DOHH2 (cell line): ENCODE results near the gene UNC80.

ENCODE experiments used
- H3F3A ChIP-seq: fragments of 200-600 bp; sonication (generic), shearing (Covaris generic); 2 replicates; pipeline ENCODE4 v1.6.0; 2016; ENCODE audit warnings: antibody characterized with exemption, mild to moderate bottlenecking; ENCODE audit not compliant: control insufficient read depth, insufficient read depth
- H3K27ac ChIP-seq: fragments of 200-600 bp; sonication (generic); 2 replicates; pipeline ENCODE4 v1.5.1; 2014; ENCODE audit warnings: low read depth, mild to moderate bottlenecking, low read length, moderate library complexity
- H3K27me3 ChIP-seq: fragments of 200-600 bp; sonication (generic); 2 replicates; pipeline ENCODE4 v1.6.1; 2014; ENCODE audit warnings: mild to moderate bottlenecking, low read length, mixed read lengths; ENCODE audit not compliant: control insufficient read depth
- H3K36me3 ChIP-seq: fragments of 200-600 bp; sonication (generic); 2 replicates; pipeline ENCODE4 v1.6.1; 2014; ENCODE audit warnings: mild to moderate bottlenecking, low read length, moderate library complexity, mixed read lengths; ENCODE audit not compliant: control insufficient read depth
- H3K4me1 ChIP-seq: fragments of 200-600 bp; sonication (generic); 2 replicates; pipeline ENCODE4 v1.6.1; 2014; ENCODE audit warnings: mild to moderate bottlenecking, low read length, mixed read lengths; ENCODE audit not compliant: control insufficient read depth
- H3K4me2 ChIP-seq: fragments of 200-600 bp; sonication (generic); 2 replicates; pipeline ENCODE4 v1.6.0; 2014; ENCODE audit warnings: mild to moderate bottlenecking, low read length, moderate library complexity
- H3K4me3 ChIP-seq: fragments of 200-600 bp; sonication (generic); 2 replicates; pipeline ENCODE4 v1.5.1; 2014; ENCODE audit warnings: mild to moderate bottlenecking, low read length, mixed read lengths
- H3K79me2 ChIP-seq: fragments of 200-600 bp; sonication (generic); 2 replicates; pipeline ENCODE4 v1.6.1; 2014; ENCODE audit warnings: mild to moderate bottlenecking, low read length, mixed read lengths; ENCODE audit not compliant: control insufficient read depth
- H3K9me2 ChIP-seq: fragments of 200-600 bp; sonication (generic); replicated peaks from 2 replicates; pipeline ENCODE4 v1.6.1; 2014; ENCODE audit warnings: mild to moderate bottlenecking, low read length, mixed read lengths; ENCODE audit not compliant: control insufficient read depth
- H3K9me3 ChIP-seq: fragments of 200-600 bp; sonication (generic); 2 replicates; pipeline ENCODE4 v1.6.1; 2014; ENCODE audit warnings: antibody characterized with exemption, low read length, mixed read lengths; ENCODE audit not compliant: control insufficient read depth, insufficient read depth
- H4K20me1 ChIP-seq: fragments of 200-600 bp; sonication (generic); 2 replicates; pipeline ENCODE4 v1.6.0; 2014; ENCODE audit warnings: low read depth, mild to moderate bottlenecking, antibody characterized with exemption, low read length, moderate library complexity; ENCODE audit not compliant: control insufficient read depth, insufficient read depth
- EZH2phosphoT487 ChIP-seq: fragments of 200-600 bp; sonication (generic); IDR thresholded peaks from 2 replicates; pipeline ENCODE4 v1.6.1; 2017; ENCODE audit warnings: borderline replicate concordance, mild to moderate bottlenecking, antibody characterized with exemption, low read length, moderate library complexity, mixed read lengths
- TF ChIP-seq, protein P1 (sequence below): fragments of 200-600 bp; sonication (generic); IDR thresholded peaks from one replicate; pipeline ENCODE4 v1.5.1; 2014; ENCODE audit warnings: antibody characterized with exemption, mild to moderate bottlenecking, low read depth, low read length; ENCODE audit not compliant: poor library complexity, severe bottlenecking

Gene UNC80

DNA sequence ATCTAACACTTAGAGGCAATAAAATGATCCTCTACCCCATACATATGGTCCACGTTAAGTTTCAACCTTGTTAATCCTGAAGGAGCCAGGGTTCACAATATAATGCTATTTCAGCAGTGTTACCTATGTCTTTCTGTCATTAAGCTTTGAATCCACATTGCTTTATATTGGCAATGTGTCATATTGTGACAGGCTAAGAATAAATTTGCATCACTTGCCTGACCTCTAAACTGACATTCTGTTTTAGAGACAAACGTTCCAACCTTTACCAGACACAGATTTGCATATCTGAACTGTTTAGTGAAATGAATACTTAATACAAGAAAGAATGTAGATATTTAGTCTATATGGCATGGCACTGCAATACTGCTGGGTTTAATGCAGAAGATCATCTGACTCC lies 98.4 kb downstream of the UNC80 start:
- Histone ChIP-seq H3K79me2 (no peaks in the 10 kb centered on the region), H3K4me1 (no peaks in the 10 kb centered on the region), H3K9me2 (no peaks in the 10 kb centered on the region), H3K36me3 (no peaks in the 10 kb centered on the region), H4K20me1 (no peaks in the 10 kb centered on the region), H3K4me2 (no peak overlapping the region), H3K27me3 (no peaks in the 10 kb centered on the region), H3K27ac (no peak overlapping the region), H3F3A (no peaks in the 10 kb centered on the region), H3K4me3 (no peak overlapping the region), H3K9me3 (no peaks in the 10 kb centered on the region)
- TF ChIP-seq, protein P1, sequence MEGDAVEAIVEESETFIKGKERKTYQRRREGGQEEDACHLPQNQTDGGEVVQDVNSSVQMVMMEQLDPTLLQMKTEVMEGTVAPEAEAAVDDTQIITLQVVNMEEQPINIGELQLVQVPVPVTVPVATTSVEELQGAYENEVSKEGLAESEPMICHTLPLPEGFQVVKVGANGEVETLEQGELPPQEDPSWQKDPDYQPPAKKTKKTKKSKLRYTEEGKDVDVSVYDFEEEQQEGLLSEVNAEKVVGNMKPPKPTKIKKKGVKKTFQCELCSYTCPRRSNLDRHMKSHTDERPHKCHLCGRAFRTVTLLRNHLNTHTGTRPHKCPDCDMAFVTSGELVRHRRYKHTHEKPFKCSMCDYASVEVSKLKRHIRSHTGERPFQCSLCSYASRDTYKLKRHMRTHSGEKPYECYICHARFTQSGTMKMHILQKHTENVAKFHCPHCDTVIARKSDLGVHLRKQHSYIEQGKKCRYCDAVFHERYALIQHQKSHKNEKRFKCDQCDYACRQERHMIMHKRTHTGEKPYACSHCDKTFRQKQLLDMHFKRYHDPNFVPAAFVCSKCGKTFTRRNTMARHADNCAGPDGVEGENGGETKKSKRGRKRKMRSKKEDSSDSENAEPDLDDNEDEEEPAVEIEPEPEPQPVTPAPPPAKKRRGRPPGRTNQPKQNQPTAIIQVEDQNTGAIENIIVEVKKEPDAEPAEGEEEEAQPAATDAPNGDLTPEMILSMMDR, result no peak
- TF ChIP-seq EZH2phosphoT487, result no peak

DNA sequence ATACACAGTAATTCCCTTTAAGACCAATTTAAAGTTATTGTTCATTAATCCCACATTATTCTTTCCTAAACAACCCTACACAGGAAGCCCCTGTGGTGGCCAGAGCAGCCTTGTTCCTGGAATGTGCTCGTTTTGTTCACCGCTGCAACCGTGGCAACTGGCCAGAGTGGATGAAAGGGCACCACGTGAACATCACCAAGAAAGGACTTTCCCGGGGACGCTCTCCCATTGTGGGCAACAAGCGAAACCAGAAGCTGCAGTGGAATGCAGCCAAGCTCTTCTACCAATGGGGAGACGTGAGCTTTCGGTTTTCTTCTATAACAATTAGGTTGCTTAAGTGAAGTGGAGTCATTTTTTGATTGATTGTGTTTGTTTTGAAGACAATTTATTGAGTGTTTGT lies 101.0 kb downstream of the UNC80 start:
- Histone ChIP-seq H3K79me2 (no peaks in the 10 kb centered on the region), H3K4me2 (no peak overlapping the region), H3K27me3 (no peaks in the 10 kb centered on the region), H3K27ac (no peak overlapping the region), H3K9me2 (no peaks in the 10 kb centered on the region), H3K4me3 (no peak overlapping the region), H3F3A (no peaks in the 10 kb centered on the region), H4K20me1 (no peaks in the 10 kb centered on the region), H3K36me3 (no peaks in the 10 kb centered on the region), H3K9me3 (no peaks in the 10 kb centered on the region), H3K4me1 (no peaks in the 10 kb centered on the region)
- TF ChIP-seq EZH2phosphoT487, result no peak

DNA sequence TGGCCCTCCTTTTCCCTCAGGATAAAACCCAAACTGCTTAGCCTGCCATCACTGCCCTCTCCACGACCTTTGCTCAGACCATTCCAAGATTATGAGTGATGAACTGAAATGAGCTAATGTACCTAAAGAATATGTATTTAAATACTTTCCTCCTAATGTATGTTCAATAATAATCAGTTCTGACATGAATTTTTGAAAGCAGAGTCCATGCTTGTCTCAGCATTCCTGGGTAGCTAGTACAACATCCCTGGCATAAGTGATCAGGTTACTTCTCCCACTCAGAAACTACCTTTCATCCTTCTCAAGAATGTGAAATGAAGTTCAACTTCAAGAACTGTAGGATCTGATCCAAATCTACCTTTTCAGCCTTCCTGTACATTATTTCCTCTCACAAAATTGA lies 103.6 kb downstream of the UNC80 start:
- H3K27ac ChIP-seq, result no peak overlapping the region
- H3K9me2 ChIP-seq, result no peaks in the 10 kb centered on the region
- no peak overlapping the region for H3K4me3 ChIP-seq
- no peak for TF ChIP-seq EZH2phosphoT487
- TF ChIP-seq, protein P1, result no peak
- no peaks in the 10 kb centered on the region for H3K36me3 ChIP-seq
- peaks cover 3% of the 10 kb centered on the region; the same call in 1 of the 2 replicates for H3K27me3 ChIP-seq
- no peaks in the 10 kb centered on the region for H4K20me1 ChIP-seq
- H3K4me1 ChIP-seq, result no peaks in the 10 kb centered on the region
- H3K79me2 ChIP-seq, result no peaks in the 10 kb centered on the region
- H3F3A ChIP-seq, result no peaks in the 10 kb centered on the region
- H3K4me2 ChIP-seq, result no peak overlapping the region
- no peaks in the 10 kb centered on the region for H3K9me3 ChIP-seq

DNA sequence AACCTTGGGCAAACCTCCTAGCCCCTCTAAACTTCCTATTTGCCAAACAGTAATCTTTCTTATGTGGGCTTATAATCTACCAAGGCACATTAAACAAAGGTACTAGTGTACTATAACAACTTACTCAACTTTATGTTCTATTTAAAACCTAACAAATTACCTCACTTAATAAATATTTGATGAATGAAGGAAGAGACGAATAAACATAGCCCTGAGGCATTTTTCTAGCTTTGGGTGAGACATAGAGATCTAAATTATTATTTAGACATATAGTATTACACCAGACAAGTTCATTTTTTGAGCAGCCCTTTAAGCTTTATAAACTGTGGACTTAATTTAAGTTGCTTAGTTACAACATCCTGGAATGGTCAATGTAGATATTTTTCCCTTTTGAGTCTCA lies 104.6 kb downstream of the UNC80 start:
- H3K4me2 ChIP-seq, result no peak overlapping the region
- TF ChIP-seq EZH2phosphoT487, result no peak
- TF ChIP-seq, protein P1, result no peak
- H3K27ac ChIP-seq, result no peak overlapping the region
- H3K36me3 ChIP-seq, result no peaks in the 10 kb centered on the region
- H3K79me2 ChIP-seq, result no peaks in the 10 kb centered on the region
- H3K27me3 ChIP-seq, result peaks cover 3% of the 10 kb centered on the region; the same call in 1 of the 2 replicates
- no peaks in the 10 kb centered on the region for H3K9me2 ChIP-seq
- no peaks in the 10 kb centered on the region for H3K4me1 ChIP-seq
- no peaks in the 10 kb centered on the region for H3K9me3 ChIP-seq
- H3F3A ChIP-seq, result no peaks in the 10 kb centered on the region
- H3K4me3 ChIP-seq, result no peak overlapping the region
- no peaks in the 10 kb centered on the region for H4K20me1 ChIP-seq
